Kidney (tissue), 14 donors: ENCODE data around the gene NPR2. TPM values are rescaled to one million over a fixed set of nuclear protein-coding genes. Genes with fewer than 3 reads are reported as not detected.

Source experiments
- DNase-seq, 5 donors: peaks; one replicate each; pipeline ENCODE4 v3.0.0-alpha.2; 2013 to 2020
- FAIRE-seq: peaks from 2 replicates; lab custom pipeline; 2012; peaks lifted over from hg19 to GRCh38; lab: Jason Lieb, UNC
- H3K27ac ChIP-seq, 2 donors: one replicate each; pipeline ENCODE4 v1.7.0; 2013; ENCODE audit warnings: low read depth in 2 of 2, low read length in 2 of 2, inconsistent platforms in 1 of 2
- H3K27me3 ChIP-seq: one replicate; pipeline ENCODE4 v1.7.1; 2013; ENCODE audit warnings: low read length, inconsistent platforms; ENCODE audit not compliant: control insufficient read depth, insufficient read depth
- H3K36me3 ChIP-seq, 3 donors: one replicate each; pipeline versions ENCODE4 v1.7.0 to v1.7.1; 2013; ENCODE audit warnings: low read length in 3 of 3, control low read depth in 1 of 3, inconsistent platforms in 1 of 3; ENCODE audit not compliant: insufficient read depth in 3 of 3, control insufficient read depth in 2 of 3
- H3K4me1 ChIP-seq, 3 donors: one replicate each; pipeline versions ENCODE4 v1.7.0 to v1.7.1; 2013; ENCODE audit warnings: low read length in 3 of 3, inconsistent platforms in 1 of 3, low read depth in 1 of 3; ENCODE audit not compliant: control insufficient read depth in 2 of 3, insufficient read depth in 2 of 3
- H3K4me3 ChIP-seq, 3 donors: one replicate each; pipeline versions ENCODE4 v1.7.0 to v1.8.1; 2013; ENCODE audit warnings: low read length in 3 of 3, control low read depth in 1 of 3, inconsistent platforms in 1 of 3
- H3K9ac ChIP-seq, 3 donors: one replicate each; pipeline versions ENCODE4 v1.7.0 to v1.7.1; 2013; ENCODE audit warnings: low read length in 3 of 3, control low read depth in 1 of 3, inconsistent platforms in 1 of 3
- H3K9me3 ChIP-seq, 3 donors: one replicate each; pipeline versions ENCODE4 v1.7.0 to v1.7.1; 2013; ENCODE audit warnings: low read length in 3 of 3, control low read depth in 1 of 3, inconsistent platforms in 1 of 3; ENCODE audit not compliant: control insufficient read depth in 2 of 3, insufficient read depth in 1 of 3
- CTCF ChIP-seq: IDR thresholded peaks from 3 replicates; pipeline ENCODE4 v1.5.1; 2012; ENCODE audit warnings: mild to moderate bottlenecking, moderate library complexity, borderline replicate concordance; ENCODE audit not compliant: insufficient read depth; ENCODE audit errors: extremely low read depth
- intact Hi-C: fragments of 100-400 bp; cut with DNase I; formaldehyde crosslinking; loops from one replicate; pipeline ENCODE4 v1.11.1; 2022
- polyA plus RNA-seq: library from polyadenylated mRNA; stranded (reverse); fragments of 350-450 nt; fragmentation: Illumina TruSeq; extraction: RNeasy Lipid Tissue Mini Kit (QIAGEN cat#74804); gene quantifications from one replicate; pipeline ENCODE4 v1.2.3, GENCODE V29; 2014; ENCODE audit warnings: low read depth, low replicate concordance; ENCODE audit not compliant: insufficient read depth
- total RNA-seq: library from RNA; stranded (reverse); fragmentation: NEBNext Ultra II Directional; extraction: Animal tissue kit (Norgen Biotek cat#: 25700); gene quantifications from one replicate; pipeline ENCODE4 v1.2.1, GENCODE V29; 2021
- donor health status: control.
- donor health status: control.
- donor health status: control.
- donor health status: control.
- donor health status: control.
- donor health status: DM: yes; HTN: yes; CAD: no.
- donor health status: Normal renal cell carcinoma (clear cell type).

NPR2 gene
- total and polyA plus RNA-seq, 2 donors from 2014 or later = 11.4 to 17.0 TPM

- Histone ChIP-seq H3K27ac (no peak overlapping the region), H3K27me3 (no peaks in the 10 kb centered on the region), H3K9me3 (no peaks in the 10 kb centered on the region), H3K36me3 (peaks cover 2 to 4% (median 2%) of the 10 kb centered on the region in 3 donors), H3K9ac (no peak overlapping the region), H3K4me1 (peaks cover 3 to 6% (median 3%) of the 10 kb centered on the region in 3 donors), H3K4me3 (no peak overlapping the region)
- TF ChIP-seq CTCF = no peak
- DNase-seq (no peak), FAIRE-seq (no peak)
- intact Hi-C loops = no loop called here
Observed at GRCh38 chr9:35840881-35841644, 49.7 kb downstream of the NPR2 start.

DNA sequence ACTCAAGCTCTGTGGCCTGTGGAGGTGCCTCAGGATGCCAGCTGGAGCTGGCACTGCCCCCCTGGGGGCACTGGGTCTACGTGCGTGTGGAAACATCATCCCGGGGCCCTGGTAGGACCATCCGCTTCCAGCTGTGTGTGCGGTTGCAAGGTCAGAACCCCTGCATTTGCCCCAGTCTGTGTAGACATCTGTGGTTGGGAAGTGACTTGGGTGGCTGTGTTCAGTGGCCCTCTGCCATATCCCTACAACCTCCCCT is 50.2 kb downstream of the NPR2 start:
- Histone ChIP-seq H3K9ac (no peak overlapping the region), H3K27ac (no peak overlapping the region), H3K36me3 (peaks cover 2 to 4% (median 2%) of the 10 kb centered on the region in 3 donors), H3K4me3 (no peak overlapping the region), H3K9me3 (no peaks in the 10 kb centered on the region), H3K4me1 (peaks cover 3 to 7% (median 3%) of the 10 kb centered on the region in 3 donors), H3K27me3 (no peaks in the 10 kb centered on the region)
- intact Hi-C loops = no loop called here
- no peak for TF ChIP-seq CTCF
- no peak for DNase-seq
- FAIRE-seq = no peak

DNA sequence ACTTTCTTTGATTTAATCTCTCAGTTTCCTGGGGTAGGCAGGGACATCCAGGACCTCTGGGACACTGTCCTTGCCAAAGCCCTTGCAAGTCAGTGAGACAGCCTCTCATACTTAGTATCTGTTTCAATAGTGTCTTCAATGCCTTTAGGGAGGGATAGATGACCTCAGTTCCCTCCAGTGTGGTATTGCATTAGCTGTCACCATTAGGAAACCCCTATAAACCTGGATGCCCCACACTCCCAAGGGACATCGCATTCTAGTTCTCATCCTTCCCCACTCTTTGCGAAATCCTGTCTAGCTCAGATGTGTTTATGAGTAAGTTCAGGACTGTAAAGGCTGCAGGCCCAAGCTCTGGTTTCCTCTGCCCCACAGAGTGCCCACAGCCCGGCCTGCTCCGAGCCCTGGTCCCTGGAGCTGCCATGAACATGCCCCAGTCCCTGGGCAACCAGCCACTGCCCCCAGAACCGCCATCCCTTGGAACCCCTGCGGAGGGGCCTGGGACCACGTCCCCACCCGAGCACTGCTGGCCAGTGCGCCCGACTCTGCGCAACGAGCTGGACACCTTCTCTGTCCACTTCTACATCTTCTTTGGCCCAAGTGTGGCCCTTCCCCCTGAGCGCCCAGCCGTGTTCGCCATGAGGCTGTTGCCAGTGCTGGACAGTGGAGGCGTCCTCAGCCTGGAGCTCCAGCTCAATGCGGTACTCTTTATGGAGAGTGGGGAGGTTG is 50.8 kb downstream of the NPR2 start:
- H3K36me3 ChIP-seq = peaks cover 2 to 4% (median 4%) of the 10 kb centered on the region in 3 donors
- no peak overlapping the region for H3K27ac ChIP-seq
- no peak overlapping the region for H3K4me3 ChIP-seq
- H3K27me3 ChIP-seq = no peaks in the 10 kb centered on the region
- DNase-seq = no peak
- FAIRE-seq = no peak
- H3K9ac ChIP-seq = no peak overlapping the region
- H3K4me1 ChIP-seq = peaks cover 3 to 9% (median 3%) of the 10 kb centered on the region in 3 donors
- TF ChIP-seq CTCF = no peak
- intact Hi-C loops = no loop called here
- no peaks in the 10 kb centered on the region for H3K9me3 ChIP-seq
